HCEC 1CT (cell line): Measurements from ENCODE around the gene CBLL2.
"Not testable (repeated sequence)": the region's sequence is repeated elsewhere in the genome, so short reads cannot be mapped to it uniquely, and the experiment has no call there.

Source experiments
- DNase-seq: peaks from one replicate; pipeline ENCODE4 v3.0.0-alpha.2; 2017

CBLL2 gene, protein sequence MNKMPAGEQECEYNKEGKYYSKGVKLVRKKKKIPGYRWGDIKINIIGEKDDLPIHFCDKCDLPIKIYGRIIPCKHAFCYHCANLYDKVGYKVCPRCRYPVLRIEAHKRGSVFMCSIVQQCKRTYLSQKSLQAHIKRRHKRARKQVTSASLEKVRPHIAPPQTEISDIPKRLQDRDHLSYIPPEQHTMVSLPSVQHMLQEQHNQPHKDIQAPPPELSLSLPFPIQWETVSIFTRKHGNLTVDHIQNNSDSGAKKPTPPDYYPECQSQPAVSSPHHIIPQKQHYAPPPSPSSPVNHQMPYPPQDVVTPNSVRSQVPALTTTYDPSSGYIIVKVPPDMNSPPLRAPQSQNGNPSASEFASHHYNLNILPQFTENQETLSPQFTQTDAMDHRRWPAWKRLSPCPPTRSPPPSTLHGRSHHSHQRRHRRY

DNA sequence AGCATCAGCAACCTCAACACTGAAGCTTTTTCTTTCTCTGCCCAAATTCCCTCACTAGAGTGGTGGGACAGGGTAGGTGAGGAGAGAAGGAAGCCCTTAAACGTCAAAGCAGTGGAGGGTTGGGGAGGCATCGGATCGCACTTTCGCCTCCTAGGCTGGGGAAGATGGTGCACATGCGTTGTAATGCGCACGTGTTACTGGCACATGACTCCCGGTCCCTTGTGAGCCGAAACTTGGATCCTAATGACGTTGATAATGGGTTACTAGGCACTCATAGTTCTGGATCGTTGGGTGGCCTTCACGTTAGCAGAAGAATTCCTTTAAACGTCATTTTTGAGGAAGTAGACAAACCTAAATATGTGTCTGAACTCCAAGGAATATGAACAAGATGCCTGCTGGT is at the start of gene CBLL2:
CBLL2 (plus strand) TSS at position 301 of the 400 bp plus-strand sequence; CDS start at position 380, 79 bp downstream.
- no peak for DNase-seq

DNA sequence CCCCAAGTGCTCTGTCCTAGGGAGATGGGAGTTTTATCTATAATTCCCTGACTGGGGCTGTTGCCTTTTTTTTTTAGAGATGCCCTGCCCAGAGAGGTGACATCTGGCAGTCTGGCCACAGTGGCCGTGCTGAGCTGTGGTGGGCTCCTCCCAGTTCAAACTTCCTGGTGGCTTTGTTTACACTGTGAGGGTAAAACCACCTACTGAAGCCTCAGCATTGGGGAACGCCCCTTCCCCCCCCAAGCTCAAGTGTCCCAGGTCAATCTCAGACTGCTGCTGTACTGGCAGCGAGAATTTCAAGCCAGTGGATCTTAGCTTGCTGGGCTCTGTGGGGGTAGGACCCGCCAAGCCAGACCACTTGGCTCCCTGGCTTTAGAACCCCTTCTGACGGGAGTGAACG is 38.3 kb upstream of the CBLL2 start:
- no peak for DNase-seq

DNA sequence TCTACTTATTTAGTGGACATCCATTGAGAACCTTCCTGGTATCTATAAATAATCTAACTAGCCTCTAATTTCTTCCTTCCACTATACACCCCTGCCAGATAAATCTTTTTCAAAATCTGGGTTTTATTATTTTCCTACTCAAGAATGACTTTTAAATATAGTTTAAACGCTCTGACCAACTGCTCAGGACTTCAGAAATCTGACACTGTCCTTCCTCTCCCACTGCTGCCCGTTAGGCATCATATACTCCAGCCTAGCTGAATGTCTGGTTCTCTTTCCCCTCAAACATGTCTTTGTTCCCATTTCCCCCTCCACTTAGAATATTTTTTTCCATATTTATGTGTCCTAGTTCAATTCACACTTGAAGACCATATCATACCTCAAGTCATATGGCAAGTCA is 35.2 kb upstream of the CBLL2 start:
- no peak for DNase-seq

DNA sequence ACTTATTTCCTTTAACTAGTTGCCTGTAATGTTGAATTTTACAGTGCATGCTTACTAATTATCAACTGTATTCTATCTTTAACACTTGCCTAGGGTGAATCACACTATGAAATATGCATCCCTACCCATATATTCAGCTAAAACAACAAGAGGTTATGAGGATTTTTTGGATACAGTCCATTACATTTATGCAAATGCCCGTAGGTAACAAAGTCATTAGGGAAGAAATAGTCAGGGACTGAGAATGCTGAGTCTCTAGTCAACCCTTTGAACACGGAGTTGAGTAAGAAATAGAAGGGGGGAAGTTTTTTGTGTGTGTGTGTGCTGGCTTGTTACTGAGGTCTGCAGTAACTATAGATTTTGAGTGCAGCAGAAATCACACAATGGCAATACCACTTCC is 26.1 kb upstream of the CBLL2 start:
- peak; percentile 8 for DNase-seq

DNA sequence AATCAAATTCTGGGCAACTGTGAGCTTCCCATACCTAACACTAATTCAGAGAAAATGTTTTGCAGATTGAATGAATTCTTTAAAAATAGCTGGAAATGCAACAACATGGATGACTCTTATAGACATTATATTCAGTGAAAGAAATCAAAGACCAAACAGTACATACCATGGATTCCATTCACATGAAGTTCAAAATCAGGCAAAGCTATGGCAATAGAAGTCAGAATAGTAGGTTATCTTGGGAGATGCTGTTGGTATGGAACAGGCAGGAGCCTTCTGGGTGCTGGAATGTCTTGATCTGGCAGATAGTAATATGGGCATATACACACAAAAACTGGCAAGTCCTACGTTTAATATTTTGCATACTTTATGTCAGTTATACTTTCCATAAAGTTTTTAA is 25.5 kb upstream of the CBLL2 start:
- no peak for DNase-seq

DNA sequence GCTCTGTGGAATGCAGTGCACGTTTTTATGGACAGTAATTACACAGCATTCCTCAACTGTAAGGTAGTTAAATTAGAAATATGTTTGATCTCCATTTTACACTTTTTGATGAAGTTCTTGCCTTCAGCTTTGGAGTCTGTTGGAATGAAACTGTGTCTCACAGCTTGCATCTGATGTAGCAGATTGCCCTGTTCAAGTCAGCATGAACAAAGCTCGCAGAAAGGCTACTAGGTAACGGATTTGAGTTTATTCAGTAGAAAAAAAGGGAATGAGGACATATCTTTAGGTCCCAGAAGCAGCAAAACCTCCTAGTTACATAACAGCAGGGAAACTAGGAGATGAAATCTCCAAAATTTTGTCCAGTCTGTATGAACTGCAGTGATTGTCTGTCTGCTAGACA is 24.3 kb upstream of the CBLL2 start:
- no peak for DNase-seq

DNA sequence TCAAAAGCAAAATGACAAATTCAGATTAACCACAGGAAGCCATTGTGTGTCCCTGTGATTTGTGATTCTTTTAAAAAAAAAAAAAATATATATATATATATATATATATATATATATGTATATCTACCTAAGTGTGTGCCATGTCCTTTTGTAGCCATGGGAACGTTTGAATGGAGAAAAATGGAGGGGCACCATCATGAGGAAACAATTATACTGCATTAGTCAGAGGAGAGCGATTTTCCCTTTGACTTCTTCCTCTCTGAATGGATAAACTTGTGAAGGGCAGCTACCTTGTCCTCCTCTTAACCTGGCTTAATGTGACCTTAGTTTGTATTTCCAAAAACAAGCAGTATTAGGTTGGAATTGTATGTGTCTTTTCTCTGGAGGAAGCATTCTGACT is 23.3 kb upstream of the CBLL2 start:
- no peak for DNase-seq

DNA sequence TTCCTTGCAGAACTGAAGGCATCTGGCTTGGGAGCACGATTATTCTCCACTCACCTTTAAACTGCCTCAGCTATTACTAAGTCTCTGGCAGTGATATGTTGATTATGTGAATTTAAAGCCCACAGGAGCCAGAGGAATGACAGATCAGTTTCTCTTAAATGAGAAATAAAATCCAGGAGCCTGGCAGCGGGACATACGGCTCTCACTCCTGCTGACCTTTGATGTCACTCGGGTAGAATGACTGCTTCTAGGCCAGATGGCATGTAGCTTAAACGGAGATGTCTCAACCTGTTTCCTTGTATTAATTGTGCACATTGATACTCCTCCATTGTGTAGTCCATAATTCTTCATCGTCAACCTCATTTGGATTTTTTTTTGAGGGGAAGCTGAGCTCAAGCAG is 4.0 kb upstream of the CBLL2 start:
- no peak for DNase-seq

DNA sequence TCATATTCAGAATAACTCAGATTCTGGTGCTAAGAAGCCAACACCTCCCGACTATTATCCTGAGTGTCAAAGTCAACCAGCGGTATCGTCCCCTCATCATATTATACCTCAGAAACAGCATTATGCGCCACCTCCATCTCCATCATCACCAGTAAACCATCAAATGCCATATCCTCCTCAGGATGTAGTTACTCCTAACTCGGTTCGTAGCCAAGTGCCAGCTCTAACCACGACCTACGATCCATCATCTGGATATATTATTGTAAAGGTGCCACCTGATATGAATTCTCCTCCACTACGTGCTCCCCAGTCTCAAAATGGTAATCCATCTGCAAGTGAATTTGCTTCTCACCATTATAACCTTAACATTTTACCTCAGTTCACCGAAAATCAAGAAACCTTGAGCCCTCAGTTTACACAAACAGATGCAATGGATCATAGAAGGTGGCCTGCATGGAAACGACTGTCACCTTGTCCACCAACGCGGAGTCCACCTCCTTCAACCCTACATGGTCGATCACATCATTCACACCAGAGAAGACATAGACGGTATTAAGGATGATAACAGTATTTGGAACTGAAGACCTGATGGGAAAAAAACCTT is 1.1 kb downstream of the CBLL2 start:
- DNase-seq, result no peak

DNA sequence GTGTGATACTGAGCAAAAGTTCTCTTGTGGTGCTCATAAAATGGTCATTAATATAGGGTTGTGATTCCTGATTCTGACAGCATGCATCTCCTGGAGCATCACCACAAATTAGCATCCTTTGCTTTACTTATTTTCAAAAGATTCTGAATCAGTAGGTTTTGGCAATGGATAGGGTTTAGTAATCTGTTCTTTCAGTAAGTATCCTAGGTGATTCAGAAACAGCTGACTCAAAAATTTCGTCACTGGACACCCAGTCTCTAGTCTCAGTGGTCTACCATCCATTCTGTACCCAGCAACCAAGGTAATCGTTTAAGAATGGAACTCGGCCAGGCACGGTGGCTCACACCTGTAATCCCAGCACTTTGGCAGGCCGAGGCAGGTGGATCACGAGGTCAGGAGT is 4.1 kb downstream of the CBLL2 start:
- DNase-seq, result peak; percentile 18

DNA sequence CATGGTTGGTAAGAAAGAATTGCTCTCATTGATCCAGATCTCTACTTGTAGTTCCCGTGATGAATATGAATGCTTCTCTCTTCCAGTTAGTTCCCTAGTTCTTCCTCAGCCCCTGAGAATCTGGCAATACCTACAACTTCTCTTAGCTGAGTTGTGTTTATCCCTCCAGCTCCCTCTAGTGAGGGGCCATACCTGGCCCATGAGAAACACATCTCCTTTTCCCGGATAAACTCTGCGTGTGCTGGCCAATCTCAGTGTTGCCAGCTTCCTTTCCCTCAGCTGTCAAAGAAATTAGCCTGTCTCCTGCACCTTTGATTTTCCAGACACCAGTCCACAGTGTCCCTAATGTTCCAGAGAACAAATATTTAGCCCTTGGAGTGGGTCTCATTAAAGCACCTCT is 5.7 kb downstream of the CBLL2 start:
- DNase-seq, result no peak

DNA sequence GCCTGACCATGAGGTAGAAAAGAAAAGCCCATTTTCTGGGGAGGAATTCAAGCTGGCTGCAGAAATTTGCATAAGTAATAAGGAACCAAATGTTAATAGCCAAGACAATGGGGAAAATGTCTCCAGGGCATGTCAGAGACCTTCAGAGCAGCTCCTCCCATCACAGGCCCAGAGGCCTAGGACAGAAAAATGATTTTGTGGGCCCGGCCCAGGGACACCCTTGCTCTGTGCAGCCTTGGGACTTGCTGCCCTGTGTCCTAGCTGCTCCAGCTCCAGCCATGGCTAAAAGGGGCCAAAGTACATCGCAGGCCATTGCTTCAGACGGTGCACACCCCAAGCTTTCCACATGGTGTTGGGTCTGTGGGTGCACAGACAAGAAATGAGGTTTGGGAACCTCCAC is 16.5 kb downstream of the CBLL2 start:
- DNase-seq, result not testable (repeated sequence)

DNA sequence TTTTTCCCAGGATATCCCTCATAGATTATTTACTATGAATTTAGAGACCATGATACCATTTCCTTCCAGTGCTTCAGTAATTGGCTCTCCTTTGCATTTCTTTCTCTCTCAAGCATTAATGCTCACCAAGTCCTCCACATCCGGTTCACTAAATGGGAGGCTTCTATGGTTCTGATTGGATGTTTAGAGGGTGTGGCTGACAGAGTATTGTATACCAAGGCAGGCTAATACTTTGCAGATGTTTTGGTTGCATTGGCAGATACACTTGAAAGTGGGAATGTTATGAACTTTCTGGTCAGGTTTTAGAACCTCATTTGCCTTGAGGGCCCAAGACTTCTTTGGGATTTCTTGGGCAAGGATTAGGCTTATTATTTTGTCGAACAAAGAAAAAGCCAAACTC is 24.2 kb downstream of the CBLL2 start:
- DNase-seq, result no peak

DNA sequence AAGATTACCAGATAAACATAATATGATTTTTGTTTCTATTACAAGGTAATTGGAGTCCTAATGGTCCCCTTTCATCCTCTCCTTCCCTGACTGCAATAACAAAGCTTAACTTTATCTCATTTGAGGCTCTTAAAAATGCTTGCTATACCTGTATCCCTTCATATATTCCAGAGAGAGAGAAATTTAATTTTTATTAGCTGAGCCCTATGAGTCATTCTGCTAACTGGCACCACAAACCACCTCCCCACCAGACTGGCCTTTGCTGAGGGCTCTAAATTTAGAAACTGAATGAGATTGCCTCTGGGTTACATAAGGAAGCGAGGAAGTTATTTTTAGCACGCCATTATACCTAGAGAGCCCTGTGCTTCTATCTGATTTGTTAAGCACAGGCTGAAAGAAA is 27.4 kb downstream of the CBLL2 start:
- DNase-seq, result peak; percentile 42

DNA sequence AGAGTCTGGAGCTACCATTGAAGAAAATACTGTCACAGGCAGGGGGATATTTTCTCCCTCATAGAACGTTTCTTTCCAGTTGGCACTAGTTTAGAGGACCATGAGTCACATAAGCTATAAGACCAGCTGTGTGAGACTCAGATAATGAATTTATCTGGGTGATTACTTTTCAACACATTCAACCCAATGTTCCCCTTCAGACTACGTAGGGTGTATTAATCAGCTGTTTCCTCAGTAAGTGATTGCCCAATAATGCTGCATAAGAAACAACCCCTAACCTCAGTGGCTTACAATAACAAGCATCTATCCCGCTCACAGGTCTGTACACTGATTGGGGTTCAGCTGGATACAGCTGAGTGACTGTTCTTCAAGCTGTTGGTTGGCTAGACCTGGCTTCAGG is 38.1 kb downstream of the CBLL2 start:
- DNase-seq, result peak; percentile 7

DNA sequence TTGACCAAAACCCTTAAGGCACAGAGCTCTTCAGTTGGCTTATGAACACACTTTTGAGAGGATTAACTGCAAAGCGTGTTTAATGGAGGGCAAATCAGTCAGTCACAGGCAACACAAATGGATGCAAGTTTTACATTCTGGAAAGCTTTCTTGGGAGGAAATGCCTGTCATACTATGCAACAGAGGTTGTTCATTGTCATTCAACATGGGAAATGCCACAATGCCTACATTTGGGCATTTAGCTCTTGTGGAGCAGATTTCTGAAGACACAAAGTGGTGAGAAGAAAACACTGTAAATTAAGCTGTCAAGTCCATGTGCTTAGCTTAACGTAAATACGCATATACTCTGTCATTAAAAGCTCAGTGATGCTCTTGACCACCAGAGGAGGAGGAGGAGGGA is 41.1 kb downstream of the CBLL2 start:
- DNase-seq, result no peak

DNA sequence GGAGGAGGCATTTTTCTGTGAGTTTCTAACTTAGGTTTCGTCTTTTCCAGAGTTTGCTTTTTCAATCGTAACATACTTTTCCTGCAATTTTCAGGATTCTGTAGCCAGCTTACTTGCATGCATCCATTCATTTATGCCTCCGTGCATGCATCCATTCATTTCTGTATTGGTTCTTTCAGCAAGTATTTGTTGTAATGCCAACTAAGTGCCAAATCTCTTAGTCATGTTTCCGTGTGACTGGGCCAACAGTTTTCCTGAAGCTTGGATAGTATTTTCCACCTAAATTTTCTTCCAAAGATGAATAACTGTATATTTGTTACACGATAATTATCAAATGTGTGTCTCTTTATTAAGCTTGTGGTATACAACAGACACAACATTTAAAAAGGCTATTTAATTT is 41.5 kb downstream of the CBLL2 start:
- peak; percentile 6 for DNase-seq

DNA sequence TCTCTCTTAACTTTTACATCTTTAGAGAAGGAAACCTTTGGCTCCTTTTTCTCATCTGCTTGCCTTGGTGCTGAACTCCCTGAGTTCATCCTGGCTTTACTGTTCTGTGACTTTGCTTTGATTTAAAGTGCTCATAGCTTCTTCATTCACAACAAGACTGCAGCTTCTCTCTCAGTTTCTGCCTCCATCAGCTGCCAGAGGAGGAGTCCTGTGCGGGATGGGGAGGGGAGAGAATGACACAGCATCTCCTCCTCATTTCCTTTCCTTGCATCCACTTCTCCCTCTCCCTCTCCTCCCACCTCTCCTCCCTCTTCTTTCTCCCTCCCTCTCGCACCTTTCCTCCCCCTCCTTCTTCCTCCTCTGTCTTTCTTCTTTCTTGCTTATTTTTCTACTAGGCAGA is 42.0 kb downstream of the CBLL2 start:
- peak; percentile 2 for DNase-seq

DNA sequence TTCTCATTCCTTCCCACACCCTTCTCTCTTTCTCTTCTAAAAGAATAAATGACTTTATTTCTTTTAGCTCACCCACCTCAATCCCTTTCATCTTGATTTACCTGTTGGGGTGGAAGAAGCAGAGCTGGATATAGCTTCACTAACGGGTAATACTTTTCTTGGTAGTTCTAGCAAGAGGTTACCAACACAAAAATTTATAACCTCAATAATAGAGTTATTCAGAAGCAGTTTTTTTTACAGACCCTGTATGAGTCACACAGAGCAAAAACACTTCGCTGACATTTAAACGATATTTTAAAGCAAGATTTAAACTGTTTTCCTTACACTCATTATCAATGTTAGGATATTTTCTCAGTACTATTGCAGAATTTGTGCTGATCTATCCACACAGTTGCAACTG is 42.4 kb downstream of the CBLL2 start:
- DNase-seq, result no peak

DNA sequence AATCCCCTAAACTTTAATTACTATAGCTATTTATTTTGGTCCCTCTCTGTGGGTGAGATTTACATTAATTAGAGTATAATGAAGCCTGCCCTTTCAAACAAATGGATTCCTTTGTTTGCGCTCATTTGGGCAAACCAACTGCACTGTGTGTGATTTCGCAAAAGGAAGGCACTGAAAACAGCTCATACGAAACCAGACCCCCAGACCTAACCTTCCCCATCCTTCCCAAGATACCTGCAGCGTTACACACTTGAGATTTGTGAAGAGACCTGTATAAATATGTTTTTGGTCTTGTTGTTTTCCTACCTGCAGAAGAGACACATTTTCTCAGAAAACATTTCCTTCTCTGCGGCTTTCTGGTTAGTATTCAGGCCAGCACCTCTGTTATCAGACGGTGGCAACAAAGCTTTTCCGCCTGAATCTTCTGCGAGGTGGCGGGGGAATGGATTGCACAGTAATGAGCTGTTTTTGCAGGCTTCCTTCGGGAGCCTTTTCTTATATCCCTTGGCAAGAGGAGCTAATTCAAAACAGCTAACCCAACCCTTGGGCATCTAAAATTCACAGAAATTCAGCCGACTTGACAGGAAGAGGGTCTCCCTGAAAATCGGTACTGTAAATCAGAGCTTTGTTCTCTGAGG is 47.6 kb downstream of the CBLL2 start:
- no peak for DNase-seq

DNA sequence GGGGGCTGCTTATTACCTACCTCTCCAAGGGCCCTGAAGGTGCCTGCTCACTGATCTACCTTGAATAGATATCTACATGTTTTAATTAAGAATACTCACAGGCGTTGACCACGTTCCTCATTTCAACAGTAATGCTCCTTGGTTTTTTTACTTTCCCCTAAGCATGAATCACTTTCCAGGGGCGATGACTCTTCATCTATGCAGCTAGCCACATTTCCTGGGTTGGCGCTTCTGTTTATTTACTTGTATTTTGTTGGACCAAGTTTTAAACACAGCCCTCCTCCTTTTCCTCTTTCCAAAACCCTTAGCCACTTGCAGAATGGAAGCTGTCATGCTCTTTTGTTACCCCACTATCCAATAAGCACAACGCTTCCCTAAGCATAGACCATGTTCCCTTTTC is 50.8 kb downstream of the CBLL2 start:
- DNase-seq, result peak; percentile 78
